Astrocyte (in vitro differentiated cells and primary cell): ENCODE measurements around the gene PISD. TPM values are rescaled to one million over a fixed set of nuclear protein-coding genes. Genes with fewer than 3 reads are reported as not detected.

Experiments used
- DNase-seq: peaks from one replicate; pipeline ENCODE4 v3.0.0-alpha.2; 2010; ENCODE audit warnings: low read depth
- FAIRE-seq: peaks from 2 replicates; lab custom pipeline; 2011; peaks lifted over from hg19 to GRCh38; lab: Jason Lieb, UNC
- H2AFZ ChIP-seq: 2 replicates; pipeline ENCODE4 v1.6.0; 2012; ENCODE audit warnings: low read depth, low read length, inconsistent platforms
- H3K27ac ChIP-seq: 2 replicates; pipeline ENCODE4 v1.5.1; 2011; ENCODE audit warnings: low read depth, low read length, inconsistent platforms
- H3K27me3 ChIP-seq: 2 replicates; pipeline ENCODE4 v1.6.0; 2011; ENCODE audit warnings: low read length, inconsistent platforms; ENCODE audit not compliant: insufficient read depth
- H3K36me3 ChIP-seq: 2 replicates; pipeline ENCODE4 v1.5.1; 2011; ENCODE audit warnings: low read length, inconsistent platforms; ENCODE audit not compliant: insufficient read depth
- H3K4me1 ChIP-seq: 2 replicates; pipeline ENCODE4 v1.5.1; 2011; ENCODE audit warnings: low read length, inconsistent platforms; ENCODE audit not compliant: insufficient read depth
- H3K4me2 ChIP-seq: 2 replicates; pipeline ENCODE4 v1.6.0; 2012; ENCODE audit warnings: low read length, inconsistent platforms
- H3K4me3 ChIP-seq: 2 replicates; pipeline ENCODE4 v1.5.1; 2011; ENCODE audit warnings: low read depth, mild to moderate bottlenecking, low read length, inconsistent platforms; ENCODE audit not compliant: insufficient read depth
- H3K79me2 ChIP-seq: 2 replicates; pipeline ENCODE4 v1.6.0; 2012; ENCODE audit warnings: mild to moderate bottlenecking, low read length, inconsistent platforms; ENCODE audit not compliant: insufficient read depth
- H3K9ac ChIP-seq: 2 replicates; pipeline ENCODE4 v1.6.0; 2012; ENCODE audit warnings: mild to moderate bottlenecking, low read length, inconsistent platforms
- H3K9me3 ChIP-seq: 2 replicates; pipeline ENCODE4 v1.5.1; 2012; ENCODE audit warnings: low read depth, mild to moderate bottlenecking, low read length, inconsistent platforms; ENCODE audit not compliant: insufficient read depth
- H4K20me1 ChIP-seq: 2 replicates; pipeline ENCODE4 v1.6.0; 2012; ENCODE audit warnings: low read length, inconsistent platforms; ENCODE audit not compliant: insufficient read depth
- H3K27ac Mint-ChIP-seq: one replicate; pipeline ENCODE4 v1.8.0; 2021; ENCODE audit warnings: mild to moderate bottlenecking, mixed read lengths; ENCODE audit not compliant: unreplicated experiment
- H3K27me3 Mint-ChIP-seq: one replicate; pipeline ENCODE4 v1.8.0; 2021; ENCODE audit warnings: low read depth, mixed read lengths; ENCODE audit not compliant: unreplicated experiment
- H3K36me3 Mint-ChIP-seq: one replicate; pipeline ENCODE4 v1.8.0; 2021; ENCODE audit warnings: low read depth, mixed read lengths; ENCODE audit not compliant: unreplicated experiment
- H3K4me1 Mint-ChIP-seq: one replicate; pipeline ENCODE4 v1.8.0; 2021; ENCODE audit warnings: low read depth, mixed read lengths; ENCODE audit not compliant: unreplicated experiment
- H3K4me3 Mint-ChIP-seq: one replicate; pipeline ENCODE4 v1.8.0; 2021; ENCODE audit warnings: mild to moderate bottlenecking, moderate library complexity, mixed read lengths; ENCODE audit not compliant: unreplicated experiment
- H3K9me3 Mint-ChIP-seq: one replicate; pipeline ENCODE4 v1.8.0; 2021; ENCODE audit warnings: mild to moderate bottlenecking, mixed read lengths; ENCODE audit not compliant: unreplicated experiment
- EZH2 ChIP-seq: IDR thresholded peaks from 2 replicates; pipeline ENCODE4 v1.6.1; 2012; ENCODE audit warnings: mild to moderate bottlenecking, low read length, inconsistent platforms; ENCODE audit not compliant: insufficient read depth
- total RNA-seq: library from RNA; stranded (reverse); gene quantifications from 2 replicates; pipeline ENCODE4 v1.2.1, GENCODE V29; 2021
- TF ChIP-seq, protein P1 (sequence below): IDR thresholded peaks from 2 replicates; pipeline ENCODE4 v1.5.1; 2011; ENCODE audit warnings: low read depth, mild to moderate bottlenecking, inconsistent platforms, low read length, moderate library complexity; ENCODE audit not compliant: insufficient read depth

PISD gene
- total RNA-seq, 1 donor from 2014 or later, result 43.2 TPM

DNA sequence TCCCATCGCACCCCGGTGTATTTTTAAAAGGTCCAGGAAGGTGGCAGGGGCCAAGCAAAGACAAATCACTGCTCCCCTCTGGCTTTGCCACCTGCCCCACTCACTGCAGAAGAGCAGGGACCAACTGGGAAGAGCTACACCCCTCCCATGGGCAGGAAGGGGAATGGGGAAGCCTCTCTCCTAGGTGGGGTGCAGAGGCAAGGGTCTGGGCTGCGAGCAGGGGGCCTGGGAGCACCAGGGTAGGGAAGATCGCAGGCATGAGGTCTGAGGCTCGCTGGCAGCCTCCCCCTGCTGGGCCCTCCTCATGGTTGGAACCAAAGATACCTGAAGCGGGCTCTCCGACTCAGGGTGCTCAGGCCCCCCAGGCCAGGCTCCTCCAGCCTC, 36.8 kb downstream of the PISD start:
- no peaks in the 10 kb centered on the region for H3K9me3 ChIP-seq
- FAIRE-seq (no peak), DNase-seq (no peak)
- H3K27ac ChIP-seq, result no peak overlapping the region
- peaks cover 21% of the 10 kb centered on the region for H3K4me1 ChIP-seq
- no peak for TF ChIP-seq EZH2
- TF ChIP-seq, protein P1, sequence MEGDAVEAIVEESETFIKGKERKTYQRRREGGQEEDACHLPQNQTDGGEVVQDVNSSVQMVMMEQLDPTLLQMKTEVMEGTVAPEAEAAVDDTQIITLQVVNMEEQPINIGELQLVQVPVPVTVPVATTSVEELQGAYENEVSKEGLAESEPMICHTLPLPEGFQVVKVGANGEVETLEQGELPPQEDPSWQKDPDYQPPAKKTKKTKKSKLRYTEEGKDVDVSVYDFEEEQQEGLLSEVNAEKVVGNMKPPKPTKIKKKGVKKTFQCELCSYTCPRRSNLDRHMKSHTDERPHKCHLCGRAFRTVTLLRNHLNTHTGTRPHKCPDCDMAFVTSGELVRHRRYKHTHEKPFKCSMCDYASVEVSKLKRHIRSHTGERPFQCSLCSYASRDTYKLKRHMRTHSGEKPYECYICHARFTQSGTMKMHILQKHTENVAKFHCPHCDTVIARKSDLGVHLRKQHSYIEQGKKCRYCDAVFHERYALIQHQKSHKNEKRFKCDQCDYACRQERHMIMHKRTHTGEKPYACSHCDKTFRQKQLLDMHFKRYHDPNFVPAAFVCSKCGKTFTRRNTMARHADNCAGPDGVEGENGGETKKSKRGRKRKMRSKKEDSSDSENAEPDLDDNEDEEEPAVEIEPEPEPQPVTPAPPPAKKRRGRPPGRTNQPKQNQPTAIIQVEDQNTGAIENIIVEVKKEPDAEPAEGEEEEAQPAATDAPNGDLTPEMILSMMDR, result no peak
- Mint-ChIP-seq H3K9me3 (no peaks in the 10 kb centered on the region), H3K4me3 (no peak overlapping the region), H3K4me1 (peaks cover 12% of the 10 kb centered on the region), H3K36me3 (peaks cover 4% of the 10 kb centered on the region), H3K27ac (no peak overlapping the region), H3K27me3 (no peaks in the 10 kb centered on the region)
- H3K4me2 ChIP-seq, result peak overlapping the region; percentile 74
- H3K36me3 ChIP-seq, result peaks cover 5% of the 10 kb centered on the region
- peaks cover 97% of the 10 kb centered on the region for H4K20me1 ChIP-seq
- H3K4me3 ChIP-seq, result no peak overlapping the region
- H3K27me3 ChIP-seq, result no peaks in the 10 kb centered on the region
- peaks cover 92% of the 10 kb centered on the region for H3K79me2 ChIP-seq
- peak overlapping the region; percentile 29 for H3K9ac ChIP-seq
- no peak overlapping the region for H2AFZ ChIP-seq

DNA sequence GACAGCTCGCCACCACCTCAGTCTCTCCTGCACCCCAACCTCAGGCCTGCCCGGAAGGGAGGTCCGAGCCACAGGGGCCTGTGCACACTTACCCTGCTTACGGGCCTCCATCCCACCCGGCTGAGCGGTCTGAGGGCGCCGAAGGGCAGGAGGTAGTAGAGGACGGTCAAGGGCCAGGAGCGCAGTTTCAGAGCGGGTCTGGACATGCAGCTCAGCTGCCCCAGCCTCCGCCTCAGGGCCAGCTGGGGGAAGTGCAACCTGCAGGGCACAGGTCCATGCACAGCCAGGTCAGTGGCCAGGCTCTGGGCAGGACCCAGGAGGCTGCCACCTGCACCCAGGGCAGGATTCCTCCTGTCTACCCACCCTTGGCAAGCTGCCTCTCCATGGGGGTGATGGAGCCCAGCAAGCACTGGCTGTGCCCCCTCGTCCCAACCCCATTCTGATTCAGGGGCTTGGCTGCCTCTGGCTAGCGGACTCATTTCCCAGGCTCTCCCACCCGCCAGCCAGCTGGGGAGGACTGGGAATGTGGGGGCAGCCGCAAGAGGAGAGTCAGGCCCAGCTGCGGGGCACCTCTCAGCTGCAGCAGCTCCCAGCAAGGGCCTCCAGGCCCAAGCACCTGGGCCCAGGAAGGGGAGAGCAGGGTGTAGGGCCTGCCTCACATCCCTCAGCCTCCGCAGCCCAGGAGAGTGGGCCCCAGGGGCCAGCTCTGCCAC, 38.3 kb downstream of the PISD start:
- no peak overlapping the region for H3K27ac ChIP-seq
- no peak overlapping the region for H3K27ac Mint-ChIP-seq
- peaks cover 12% of the 10 kb centered on the region for H3K4me1 Mint-ChIP-seq
- H3K36me3 Mint-ChIP-seq, result peaks cover 7% of the 10 kb centered on the region
- no peak overlapping the region for H3K4me3 Mint-ChIP-seq
- peaks cover 98% of the 10 kb centered on the region for H4K20me1 ChIP-seq
- peaks cover 13% of the 10 kb centered on the region for H3K4me1 ChIP-seq
- TF ChIP-seq, protein P1, result no peak
- TF ChIP-seq EZH2, result no peak
- H3K4me2 ChIP-seq, result no peak overlapping the region
- no peak overlapping the region for H2AFZ ChIP-seq
- H3K36me3 ChIP-seq, result peaks cover 11% of the 10 kb centered on the region
- FAIRE-seq (no peak), DNase-seq (no peak)
- H3K27me3 ChIP-seq, result no peaks in the 10 kb centered on the region
- H3K9me3 ChIP-seq, result no peaks in the 10 kb centered on the region
- H3K27me3 Mint-ChIP-seq, result no peaks in the 10 kb centered on the region
- no peak overlapping the region for H3K4me3 ChIP-seq
- H3K9me3 Mint-ChIP-seq, result no peaks in the 10 kb centered on the region
- H3K79me2 ChIP-seq, result peaks cover 77% of the 10 kb centered on the region
- H3K9ac ChIP-seq, result no peak overlapping the region

DNA sequence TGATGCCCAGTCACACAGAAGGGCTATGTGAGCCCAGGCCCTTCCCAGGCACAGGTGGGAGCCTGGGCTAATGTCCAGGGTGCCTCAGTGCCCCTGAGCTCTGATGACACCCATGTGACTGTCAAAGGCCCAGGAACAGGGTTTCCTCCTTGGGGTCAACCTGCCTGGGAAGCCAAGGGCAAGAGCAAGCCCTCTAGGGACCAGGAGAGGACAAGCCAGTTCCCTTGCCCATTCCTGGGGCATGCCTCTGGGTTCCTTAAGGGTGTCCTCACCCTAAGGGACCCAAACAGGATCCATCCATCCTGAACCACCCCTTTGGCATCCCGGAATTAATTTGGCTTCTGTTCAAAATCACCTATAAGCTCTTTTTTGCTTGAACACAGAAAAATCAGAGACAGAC, 39.0 kb downstream of the PISD start:
- H3K79me2 ChIP-seq, result peaks cover 70% of the 10 kb centered on the region
- H3K9me3 ChIP-seq, result no peaks in the 10 kb centered on the region
- peaks cover 94% of the 10 kb centered on the region for H4K20me1 ChIP-seq
- no peak for TF ChIP-seq EZH2
- TF ChIP-seq, protein P1, result no peak
- no peak overlapping the region for H3K4me3 ChIP-seq
- Mint-ChIP-seq H3K9me3 (no peaks in the 10 kb centered on the region), H3K4me1 (peaks cover 12% of the 10 kb centered on the region), H3K27me3 (no peaks in the 10 kb centered on the region), H3K36me3 (peaks cover 10% of the 10 kb centered on the region), H3K27ac (no peak overlapping the region), H3K4me3 (no peak overlapping the region)
- H2AFZ ChIP-seq, result no peak overlapping the region
- peaks cover 13% of the 10 kb centered on the region for H3K4me1 ChIP-seq
- no peak overlapping the region for H3K4me2 ChIP-seq
- no peak overlapping the region for H3K9ac ChIP-seq
- DNase-seq (no peak), FAIRE-seq (no peak)
- H3K27ac ChIP-seq, result no peak overlapping the region
- H3K27me3 ChIP-seq, result no peaks in the 10 kb centered on the region
- peaks cover 11% of the 10 kb centered on the region for H3K36me3 ChIP-seq
